Ecto neural progenitor cell (in vitro differentiated cells): ENCODE data around the gene ALS2CL.

Experiments
- DNase-seq: peaks from one replicate; pipeline ENCODE4 v3.0.0-alpha.2; 2018; ENCODE audit warnings: low spot score

ALS2CL gene

GRCh38 chr3:46677411-46677726, 16.1 kb downstream of the ALS2CL start:
- no peak for DNase-seq

- no peak for DNase-seq
Measured at GRCh38 chr3:46676601-46677410, 16.7 kb downstream of the ALS2CL start.

GRCh38 chr3:46675843-46676567, 17.5 kb downstream of the ALS2CL start:
- DNase-seq = no peak

- DNase-seq = no peak
Measured at GRCh38 chr3:46675426-46675825, 18.1 kb downstream of the ALS2CL start.

- no peak for DNase-seq
Measured at GRCh38 chr3:46674031-46674845, 19.2 kb downstream of the ALS2CL start.

- no peak for DNase-seq
Measured at GRCh38 chr3:46673151-46674030, 20.1 kb downstream of the ALS2CL start.

- DNase-seq = no peak
Measured at GRCh38 chr3:46672349-46672695, 21.2 kb downstream of the ALS2CL start.

- peak; percentile 35 for DNase-seq
Measured at GRCh38 chr3:46671541-46672348, 21.7 kb downstream of the ALS2CL start.

- peak; percentile 40 for DNase-seq
Measured at GRCh38 chr3:46670891-46671427, 22.5 kb downstream of the ALS2CL start.

GRCh38 chr3:46670000-46670890, 23.2 kb downstream of the ALS2CL start:
- peak; percentile 24 for DNase-seq

GRCh38 chr3:46669191-46669999, 24.1 kb downstream of the ALS2CL start:
- peak; percentile 35 for DNase-seq

GRCh38 chr3:46668591-46668990, 24.9 kb downstream of the ALS2CL start:
- DNase-seq = no peak

GRCh38 chr3:46668116-46668515, 25.4 kb downstream of the ALS2CL start:
- no peak for DNase-seq

- no peak for DNase-seq
Measured at GRCh38 chr3:46667657-46668056, 25.8 kb downstream of the ALS2CL start.

GRCh38 chr3:46667061-46667621, 26.3 kb downstream of the ALS2CL start:
- DNase-seq = no peak

GRCh38 chr3:46666453-46666845, 27.0 kb downstream of the ALS2CL start:
- no peak for DNase-seq

- no peak for DNase-seq
Measured at GRCh38 chr3:46665763-46666452, 27.6 kb downstream of the ALS2CL start.
